ENCODE results near the gene TADA3. TPM values are rescaled to one million over a fixed set of nuclear protein-coding genes. Genes with fewer than 3 reads are reported as not detected.

Gene TADA3
- total and polyA plus RNA-seq, 9 of the 15 experiments (the other 6 are each of a cell fraction or from before 2014, with no cell fraction given): 4.1 to 110 (median 74.8) TPM

DNA sequence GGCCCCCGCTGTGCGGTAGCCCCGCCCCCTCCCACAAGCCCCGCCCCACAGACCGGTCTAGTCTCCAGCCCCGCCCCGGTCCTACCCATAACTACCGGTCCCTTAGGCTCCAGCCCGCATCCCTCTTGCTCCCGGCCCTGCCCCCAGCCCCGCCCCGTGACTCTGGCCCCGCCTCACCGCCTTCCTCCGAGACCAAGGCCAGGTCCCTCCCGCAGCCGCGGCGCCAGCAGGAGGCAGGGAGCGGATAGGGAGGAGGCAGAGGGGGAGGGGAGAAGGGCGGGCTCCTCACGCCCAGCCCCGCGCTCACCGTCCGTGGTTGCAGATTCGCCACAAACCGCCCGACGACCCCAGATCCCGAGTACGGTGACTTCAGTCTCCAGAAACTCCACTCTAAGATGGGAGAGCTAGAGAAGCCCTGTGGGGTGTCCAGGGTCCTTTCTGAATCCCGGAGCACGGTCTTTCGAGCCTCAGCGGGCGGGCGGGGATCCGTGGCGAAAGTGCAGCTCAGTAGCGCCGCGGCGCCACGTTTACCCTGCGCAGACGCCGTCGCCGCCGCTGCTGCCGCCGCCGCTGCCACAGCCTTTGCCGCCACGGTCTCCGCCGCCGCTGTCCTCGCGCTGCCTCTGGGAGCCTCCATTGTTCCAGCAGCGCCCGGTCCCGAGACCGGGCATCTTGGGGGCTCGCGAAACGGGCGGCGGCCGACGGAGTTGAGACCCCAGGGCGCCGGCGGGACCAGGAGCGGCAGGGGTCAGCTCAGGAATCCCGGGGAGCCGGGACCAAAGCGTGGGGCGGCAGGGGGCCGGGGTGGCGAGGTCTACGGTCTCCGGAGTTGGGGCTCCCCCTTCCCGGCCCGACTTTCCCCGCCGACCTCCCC lies 60.8 kb downstream of the TADA3 start, which contains the start of gene BRPF1 (continued):
- TF ChIP-seq MIER1 (IDR thresholded peaks at IDR 0.05; ENCODE audit: low read depth) (no peak), CTBP1 (IDR thresholded peaks at IDR 0.05; ENCODE audit: borderline replicate concordance) (peak; percentile 6; the same call in 1 of the 2 replicates), TARDBP (IDR thresholded peaks at IDR 0.05) (no peak), EP400 (IDR thresholded peaks at IDR 0.05) (peak; percentile 98), C11orf30 (IDR thresholded peaks at IDR 0.05; ENCODE audit: low read depth) (peak; percentile 99), ZNF140 (CRISPR knock-in tag; IDR thresholded peaks at IDR 0.05) (no peak), ARID4B (CRISPR knock-in tag; IDR thresholded peaks at IDR 0.05) (peak; percentile 34; the same call in 1 of the 2 replicates), HMBOX1 (IDR thresholded peaks at IDR 0.05) (no peak), ZNF398 (CRISPR knock-in tag; IDR thresholded peaks at IDR 0.05) (no peak), SRSF7 (optimal IDR thresholded peaks at IDR 0.05; ENCODE audit: low read depth, low read length) (no peak), ZNF239 (CRISPR knock-in tag; IDR thresholded peaks at IDR 0.05) (no peak), PATZ1 (CRISPR knock-in tag; IDR thresholded peaks at IDR 0.05; ENCODE audit: borderline replicate concordance) (no peak), ZFX (CRISPR knock-in tag; IDR thresholded peaks at IDR 0.05) (peak; percentile 63; the same call in 1 of the 2 replicates)
- TF ChIP-seq, protein P1, sequence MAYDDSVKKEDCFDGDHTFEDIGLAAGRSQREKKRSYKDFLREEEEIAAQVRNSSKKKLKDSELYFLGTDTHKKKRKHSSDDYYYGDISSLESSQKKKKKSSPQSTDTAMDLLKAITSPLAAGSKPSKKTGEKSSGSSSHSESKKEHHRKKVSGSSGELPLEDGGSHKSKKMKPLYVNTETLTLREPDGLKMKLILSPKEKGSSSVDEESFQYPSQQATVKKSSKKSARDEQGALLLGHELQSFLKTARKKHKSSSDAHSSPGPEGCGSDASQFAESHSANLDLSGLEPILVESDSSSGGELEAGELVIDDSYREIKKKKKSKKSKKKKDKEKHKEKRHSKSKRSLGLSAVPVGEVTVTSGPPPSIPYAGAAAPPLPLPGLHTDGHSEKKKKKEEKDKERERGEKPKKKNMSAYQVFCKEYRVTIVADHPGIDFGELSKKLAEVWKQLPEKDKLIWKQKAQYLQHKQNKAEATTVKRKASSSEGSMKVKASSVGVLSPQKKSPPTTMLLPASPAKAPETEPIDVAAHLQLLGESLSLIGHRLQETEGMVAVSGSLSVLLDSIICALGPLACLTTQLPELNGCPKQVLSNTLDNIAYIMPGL (CRISPR knock-in tag; IDR thresholded peaks at IDR 0.05): peak; percentile 71; the same call in 1 of the 2 replicates
- TF ChIP-seq, protein P2, sequence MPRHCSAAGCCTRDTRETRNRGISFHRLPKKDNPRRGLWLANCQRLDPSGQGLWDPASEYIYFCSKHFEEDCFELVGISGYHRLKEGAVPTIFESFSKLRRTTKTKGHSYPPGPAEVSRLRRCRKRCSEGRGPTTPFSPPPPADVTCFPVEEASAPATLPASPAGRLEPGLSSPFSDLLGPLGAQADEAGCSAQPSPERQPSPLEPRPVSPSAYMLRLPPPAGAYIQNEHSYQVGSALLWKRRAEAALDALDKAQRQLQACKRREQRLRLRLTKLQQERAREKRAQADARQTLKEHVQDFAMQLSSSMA (CRISPR knock-in tag; IDR thresholded peaks at IDR 0.05): peak; percentile 75; the same call in 1 of the 2 replicates

All from K562 (cell line).